Retina (tissue), 1 donor: ENCODE data around the gene SLC16A10.
"Not testable (repeated sequence)": the region's sequence is repeated elsewhere in the genome, so short reads cannot be mapped to it uniquely, and the experiment has no call there.

Experiments used
- DNase-seq: peaks from one replicate; pipeline ENCODE4 v3.0.0-alpha.2; 2016

SLC16A10 gene

DNA sequence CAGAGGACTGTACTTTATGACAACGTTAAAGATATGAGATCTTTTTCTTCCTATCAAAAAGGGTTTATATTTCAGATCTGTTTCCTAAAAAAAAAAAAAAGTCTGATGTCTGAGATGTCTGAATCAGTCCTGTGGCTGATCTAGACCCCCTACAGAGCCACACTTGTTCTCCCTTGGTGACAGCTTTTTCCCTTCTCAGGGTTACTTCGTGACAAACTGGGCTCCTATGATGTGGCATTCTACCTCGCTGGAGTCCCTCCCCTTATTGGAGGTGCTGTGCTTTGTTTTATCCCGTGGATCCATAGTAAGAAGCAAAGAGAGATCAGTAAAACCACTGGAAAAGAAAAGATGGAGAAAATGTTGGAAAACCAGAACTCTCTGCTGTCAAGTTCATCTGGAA is 134.5 kb downstream of the SLC16A10 start:
- no peak for DNase-seq

DNA sequence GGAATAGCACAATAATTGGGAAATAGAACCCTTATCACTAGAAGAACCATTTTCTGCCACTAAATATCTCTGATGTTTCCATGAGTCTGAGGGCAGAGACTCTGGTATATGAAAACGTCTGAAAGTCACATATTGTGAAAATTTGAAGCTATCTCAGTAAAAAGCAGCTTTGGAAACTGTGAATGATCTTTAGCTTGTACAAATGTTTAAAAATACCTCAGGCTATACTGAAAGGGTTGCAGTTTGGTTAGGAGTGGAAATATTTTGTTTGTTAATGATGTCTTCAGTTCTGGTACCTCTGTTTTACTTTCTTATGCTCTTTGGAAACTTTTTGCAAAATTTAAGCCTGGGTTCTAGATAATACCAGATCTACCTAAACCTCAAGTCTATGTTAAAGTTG is 135.0 kb downstream of the SLC16A10 start:
- DNase-seq = no peak

DNA sequence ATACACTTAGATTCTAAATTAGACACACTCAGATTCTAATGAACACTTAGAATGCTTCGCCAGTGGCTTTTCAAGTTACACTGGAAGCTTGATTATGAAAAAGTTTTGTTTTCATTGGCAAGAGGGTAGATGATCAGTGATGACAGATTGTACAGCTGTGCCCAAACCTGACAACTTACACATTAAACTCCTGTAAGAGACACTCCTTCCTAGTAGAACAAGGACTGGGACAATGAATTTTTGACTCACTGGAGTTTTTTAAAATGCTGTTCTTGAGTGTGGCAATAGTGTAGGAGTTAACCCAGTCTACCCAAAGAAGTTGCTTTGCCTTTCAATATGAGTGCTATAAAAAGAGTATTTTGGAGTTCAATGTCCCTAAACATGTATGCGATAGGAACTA is 140.8 kb downstream of the SLC16A10 start:
- no peak for DNase-seq

DNA sequence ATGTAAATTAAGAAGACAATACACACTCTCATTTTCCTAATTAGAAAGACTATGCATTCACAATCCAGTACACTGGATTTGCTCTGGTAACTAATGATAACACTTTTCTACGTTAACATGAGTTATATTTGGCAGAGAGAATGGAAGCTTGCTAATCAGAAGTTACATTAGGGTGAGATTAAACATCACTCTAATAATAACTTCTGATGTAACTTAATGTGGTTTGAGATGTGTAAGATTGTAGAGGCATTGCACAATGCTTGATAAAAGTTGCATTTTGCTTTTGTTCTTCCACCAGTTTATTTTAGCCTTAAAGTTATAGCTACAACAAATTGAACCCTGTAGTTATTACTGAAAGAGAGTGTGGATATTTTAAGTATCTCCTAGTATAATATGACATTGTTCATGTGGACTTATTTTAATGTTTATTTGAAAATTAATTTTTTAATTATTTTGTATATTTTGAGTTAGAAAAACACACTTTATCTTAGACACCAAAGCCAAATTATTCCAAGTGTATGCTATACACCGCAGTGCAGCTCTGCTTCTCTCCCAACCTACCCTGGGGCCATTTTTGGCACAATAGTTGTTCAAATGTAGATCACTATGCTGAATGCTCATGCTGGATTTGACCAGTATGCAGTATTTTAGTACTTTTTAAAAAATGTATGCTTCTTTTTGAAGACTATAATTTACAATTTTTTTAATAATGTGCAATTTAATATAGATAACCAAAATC is 143.2 kb downstream of the SLC16A10 start:
- no peak for DNase-seq

DNA sequence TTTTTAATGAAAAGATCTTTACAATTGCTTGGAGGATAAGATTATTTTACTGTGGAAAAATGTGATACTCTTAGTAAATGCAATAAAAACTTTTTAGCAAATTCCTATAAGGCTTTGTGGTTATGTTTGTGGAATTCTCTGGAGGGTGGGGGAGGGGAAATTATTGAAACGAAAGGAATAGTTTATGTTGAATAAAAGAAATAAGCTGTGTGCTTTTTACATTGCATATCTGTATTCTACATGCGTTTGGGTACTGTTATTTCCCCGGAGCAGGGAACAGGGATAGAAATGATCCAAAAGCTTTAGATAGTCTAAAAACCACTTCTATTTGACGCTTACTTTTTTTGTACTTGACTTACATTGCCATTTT is 143.8 kb downstream of the SLC16A10 start:
- DNase-seq = no peak

DNA sequence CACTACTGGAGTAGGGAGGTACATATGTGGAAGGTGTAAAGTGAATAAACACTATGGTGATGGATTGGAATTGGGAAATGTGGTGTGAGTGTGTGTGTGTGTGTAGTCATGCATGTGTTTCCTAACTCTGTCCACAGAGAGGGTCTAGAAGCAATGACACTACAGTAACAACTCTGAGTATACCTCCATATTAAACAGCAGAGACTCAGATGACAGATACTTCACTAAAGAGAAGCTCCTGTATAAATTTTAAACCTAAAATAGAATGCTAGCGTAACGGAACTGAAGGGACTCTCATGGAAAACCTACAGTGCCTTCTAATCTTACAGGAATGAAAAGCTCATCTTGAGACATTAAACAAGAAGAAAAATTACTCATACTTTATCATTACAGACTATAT is 150.5 kb downstream of the SLC16A10 start:
- no peak for DNase-seq

DNA sequence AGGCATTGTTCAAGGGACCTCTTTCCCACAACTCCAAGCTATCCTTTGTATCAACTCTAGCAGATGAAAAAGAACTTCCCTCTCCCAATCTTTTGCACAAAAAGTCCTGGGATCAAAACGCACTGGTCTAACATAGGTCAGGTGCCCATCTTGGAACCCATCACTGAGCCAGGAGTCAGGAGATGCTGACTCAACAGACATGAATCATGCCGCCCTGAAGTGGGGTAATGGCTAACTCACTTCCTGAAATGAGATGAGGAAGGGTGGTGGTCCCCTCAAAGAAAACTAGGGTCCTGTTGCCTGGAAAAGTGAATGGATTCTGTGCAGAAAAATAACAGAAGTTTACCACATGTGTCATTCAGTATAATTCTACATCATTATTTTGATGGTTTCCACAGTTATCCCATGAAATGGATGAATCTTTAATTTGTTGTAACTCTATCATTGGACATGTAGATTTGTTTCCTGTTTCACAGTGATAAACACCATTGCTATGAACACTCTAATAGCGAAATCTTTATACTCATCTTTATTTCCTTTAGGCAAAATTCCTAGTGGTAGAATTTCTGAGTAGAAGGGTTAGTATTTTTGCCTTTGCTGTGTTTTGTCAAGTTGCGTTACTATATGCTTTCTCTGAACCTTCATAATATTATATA is 151.3 kb downstream of the SLC16A10 start:
- DNase-seq = no peak

DNA sequence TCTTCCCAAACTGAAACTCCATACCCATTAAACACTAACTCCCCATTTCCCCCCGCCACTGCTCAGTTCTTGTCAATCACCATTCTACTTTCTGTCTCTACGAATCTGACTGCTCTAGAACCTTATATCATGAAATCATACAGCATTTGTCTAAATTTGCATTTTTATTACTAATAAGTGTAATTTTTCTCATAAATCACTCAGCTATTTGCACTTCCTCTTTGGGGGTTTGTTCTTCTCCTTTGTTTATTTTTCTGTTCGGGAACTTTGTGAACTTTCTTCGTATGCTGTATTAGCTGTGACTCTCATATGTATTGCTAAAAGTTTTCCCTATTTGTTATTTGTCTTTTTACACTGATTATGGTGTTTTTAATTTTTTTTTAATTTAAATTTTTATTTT is 152.2 kb downstream of the SLC16A10 start:
- no peak for DNase-seq

DNA sequence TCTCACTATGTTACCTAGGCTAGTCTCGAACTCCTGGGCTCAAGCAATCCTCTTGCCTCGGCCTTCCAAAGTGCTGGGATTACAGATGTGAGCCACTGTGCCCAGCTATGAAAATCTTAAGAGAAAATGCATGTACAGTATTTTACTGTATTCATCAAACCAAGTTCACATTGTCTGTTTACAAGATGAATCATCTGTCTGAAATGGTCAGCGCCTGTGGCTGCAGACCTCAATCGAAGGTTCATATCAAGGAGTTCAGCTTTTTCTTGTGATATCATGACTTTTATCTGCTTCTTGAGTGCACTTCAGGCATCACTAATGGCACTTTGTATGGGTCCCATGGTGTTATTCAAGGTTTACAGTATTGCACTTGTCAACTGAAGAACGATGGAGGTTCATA is 155.1 kb downstream of the SLC16A10 start:
- DNase-seq = no peak

DNA sequence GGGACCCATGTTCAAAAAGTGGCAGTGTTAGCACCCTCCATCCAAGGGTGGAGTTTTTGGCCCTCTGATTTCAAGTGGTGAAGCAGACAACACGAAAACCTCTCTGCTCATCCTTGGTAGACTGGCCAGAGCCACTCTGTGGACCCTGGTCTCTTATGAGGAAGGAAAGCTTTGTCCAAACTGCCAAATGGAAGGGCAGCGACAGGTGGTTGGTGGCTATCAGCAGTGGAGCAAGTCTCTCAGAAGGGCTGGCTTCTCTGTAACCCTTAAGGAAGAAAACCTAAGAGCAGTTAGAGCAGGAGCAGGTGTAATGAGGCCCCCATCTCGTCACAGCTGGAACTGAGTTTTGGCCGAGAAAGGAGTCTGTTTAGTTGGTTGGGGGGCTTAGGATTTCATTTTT is 155.8 kb downstream of the SLC16A10 start:
- DNase-seq = no peak

DNA sequence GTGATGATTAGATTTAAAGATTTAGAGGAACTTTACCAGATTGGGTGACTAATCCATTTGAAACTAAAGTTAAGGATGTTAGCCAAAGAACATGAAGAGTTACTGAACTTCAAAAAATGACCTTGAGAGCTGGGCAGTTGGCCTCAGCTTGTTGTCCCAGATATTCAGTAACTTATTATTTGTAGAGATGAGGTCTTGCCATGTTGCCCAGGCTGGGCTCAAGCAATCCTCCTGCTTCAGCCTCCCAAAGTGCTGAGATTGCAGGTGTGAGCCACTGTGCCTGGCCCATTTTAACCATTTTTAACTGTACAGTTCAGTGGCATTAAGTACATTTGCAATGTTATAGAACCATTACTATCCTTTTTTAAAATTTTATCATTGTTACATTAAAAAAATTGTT is 161.5 kb downstream of the SLC16A10 start:
- no peak for DNase-seq

DNA sequence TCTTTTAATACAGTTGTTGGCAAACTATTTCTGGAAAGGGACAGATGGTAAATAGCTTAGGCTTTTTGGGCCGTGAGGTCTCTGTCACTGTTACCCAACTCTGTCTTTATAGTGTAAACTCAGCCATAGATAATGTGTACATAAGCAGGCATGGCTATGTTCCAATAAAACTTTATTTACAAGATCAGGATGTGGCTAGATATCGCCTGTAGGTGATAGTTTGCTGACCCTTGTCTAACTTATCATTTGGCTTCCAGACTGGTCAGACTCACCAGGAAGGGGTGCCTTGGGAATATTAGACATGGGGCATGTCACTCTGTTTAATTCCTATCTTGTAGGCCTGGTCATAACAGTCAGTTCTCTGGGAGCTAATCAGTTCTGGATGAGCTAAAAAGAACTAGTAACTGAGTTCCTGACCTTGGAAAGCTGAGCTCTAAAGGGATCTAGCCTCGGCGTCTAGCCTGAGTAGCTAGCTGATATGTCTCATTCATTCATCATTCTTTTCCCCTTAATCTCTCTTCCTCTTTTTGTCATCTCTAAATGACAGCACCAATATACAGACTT is 163.6 kb downstream of the SLC16A10 start:
- no peak for DNase-seq

DNA sequence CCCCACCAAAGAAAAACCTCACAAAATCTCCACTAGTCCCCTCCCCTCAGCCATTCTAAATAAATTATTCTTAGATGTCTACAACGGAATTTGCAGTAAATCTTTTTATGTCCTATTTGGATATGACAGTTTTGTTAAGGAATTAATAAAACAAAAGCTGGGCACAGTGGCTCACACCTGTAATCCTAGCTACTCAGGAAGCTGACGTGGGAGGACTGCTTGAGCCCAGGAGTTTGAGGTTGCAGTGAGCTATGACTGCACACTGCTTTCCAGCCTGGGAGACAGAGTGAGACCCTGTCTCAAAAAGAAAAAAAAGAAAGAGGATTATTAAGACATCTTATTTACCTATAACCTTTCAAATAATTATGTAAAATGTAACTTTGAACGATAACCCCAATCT is 165.4 kb downstream of the SLC16A10 start:
- DNase-seq = no peak

DNA sequence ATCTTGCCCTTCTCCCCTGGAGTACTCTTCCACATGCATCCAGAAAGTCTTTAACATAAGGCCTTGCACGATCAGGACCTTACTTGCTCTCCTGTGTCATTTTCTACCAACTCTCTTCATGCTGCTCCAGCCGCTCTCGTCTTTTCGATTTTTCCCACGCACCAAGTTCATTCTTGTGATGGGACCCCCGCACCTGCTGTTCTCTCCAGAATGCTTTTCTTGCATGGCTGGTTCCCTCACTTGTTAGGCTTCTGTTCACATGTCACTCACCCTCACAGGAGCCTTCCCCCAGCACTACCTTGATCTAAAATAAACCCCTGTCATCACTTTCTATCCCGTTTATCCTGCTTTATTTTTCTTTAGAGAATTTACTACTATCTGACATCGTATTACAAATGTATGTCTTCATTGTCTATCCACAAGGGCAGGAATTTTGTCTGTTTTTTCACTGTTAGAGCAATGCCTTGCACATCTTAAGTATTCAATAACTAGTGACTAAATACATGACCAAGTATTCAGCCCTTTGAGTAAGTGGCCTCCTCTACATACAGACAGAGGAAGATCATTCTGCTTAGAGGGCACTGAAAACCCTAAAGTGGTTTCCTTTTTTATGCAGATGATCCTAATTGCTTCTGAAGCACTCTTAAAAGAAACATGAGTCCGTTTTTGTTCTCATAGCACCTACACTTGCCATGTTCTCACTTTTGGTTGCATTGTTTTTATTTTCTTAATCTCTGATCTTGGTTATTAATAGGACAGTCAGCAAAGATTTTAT is 166.9 kb downstream of the SLC16A10 start:
- DNase-seq = no peak

DNA sequence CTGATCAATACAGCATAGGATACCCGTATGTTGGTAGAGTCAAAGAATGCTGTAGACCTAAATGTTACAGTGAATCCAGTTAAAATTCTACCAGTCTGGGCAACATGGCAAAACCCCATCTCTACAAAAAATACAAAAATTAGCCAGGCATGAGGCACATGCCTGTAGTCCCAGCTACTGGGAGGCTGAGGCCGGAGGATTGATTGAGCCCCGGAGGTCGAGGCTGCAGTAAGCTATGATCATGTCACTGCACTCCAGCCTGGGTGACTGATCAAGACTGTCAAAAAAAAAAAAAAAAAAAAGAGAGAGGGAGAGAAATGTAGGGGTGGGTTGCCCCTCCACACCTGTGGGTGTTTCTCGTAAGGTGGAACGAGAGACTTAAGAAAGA is 167.5 kb downstream of the SLC16A10 start:
- DNase-seq = no peak

DNA sequence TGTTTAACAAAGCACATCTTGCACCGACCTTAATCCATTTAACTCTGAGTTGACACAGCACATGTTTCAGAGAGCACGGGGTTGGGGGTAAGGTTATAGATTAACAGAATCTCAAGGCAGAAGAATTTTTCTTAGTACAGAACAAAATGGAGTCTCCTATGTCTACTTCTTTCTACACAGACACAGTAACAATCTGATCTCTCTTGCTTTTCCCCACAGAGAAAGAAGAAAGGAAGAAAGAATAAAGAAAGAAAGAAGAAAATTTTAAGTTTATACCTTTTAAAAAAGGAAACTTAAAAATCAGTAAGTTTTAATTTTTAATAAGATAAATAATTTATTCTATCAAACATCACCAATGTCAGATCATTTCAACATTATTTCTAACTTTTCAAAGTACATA is 168.5 kb downstream of the SLC16A10 start:
- DNase-seq = not testable (repeated sequence)

DNA sequence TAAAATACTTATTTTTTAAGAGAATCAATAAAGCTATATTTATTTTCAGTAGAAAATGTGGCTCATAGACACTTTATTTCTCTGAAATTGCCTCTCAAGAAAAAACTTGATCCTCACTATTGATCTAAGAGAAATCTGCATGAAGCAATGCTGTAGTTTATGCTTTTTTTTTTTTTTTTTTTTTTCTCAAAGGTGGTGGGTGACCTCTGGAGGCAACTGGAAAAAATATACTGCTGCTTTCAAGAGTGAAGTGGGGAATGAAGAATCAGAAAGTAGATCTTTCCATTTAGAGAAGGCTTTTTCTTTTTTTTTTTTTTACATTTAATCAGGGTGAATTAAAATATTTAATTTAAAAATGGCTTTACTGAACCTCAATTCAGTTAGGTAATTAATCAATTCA is 169.3 kb downstream of the SLC16A10 start:
- no peak for DNase-seq

DNA sequence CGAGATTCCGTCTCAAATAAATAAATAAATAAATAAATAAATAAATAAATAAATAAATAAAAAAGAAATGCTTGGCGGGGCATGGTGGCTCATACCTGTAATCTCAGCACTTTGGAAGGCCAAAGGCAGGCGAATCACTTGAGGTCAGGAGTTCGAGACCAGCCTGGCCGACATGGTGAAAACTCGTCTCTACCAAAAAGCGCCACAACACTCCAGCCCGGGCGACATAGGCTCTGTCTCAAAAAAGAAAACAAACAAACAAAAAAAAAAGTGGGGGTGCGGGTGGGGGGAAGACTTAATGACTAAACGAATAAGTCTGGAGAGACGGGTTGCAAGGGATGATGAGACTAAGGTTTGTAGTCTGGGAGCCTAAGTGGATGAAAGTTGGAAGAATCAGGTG is 170.7 kb downstream of the SLC16A10 start:
- DNase-seq = no peak

DNA sequence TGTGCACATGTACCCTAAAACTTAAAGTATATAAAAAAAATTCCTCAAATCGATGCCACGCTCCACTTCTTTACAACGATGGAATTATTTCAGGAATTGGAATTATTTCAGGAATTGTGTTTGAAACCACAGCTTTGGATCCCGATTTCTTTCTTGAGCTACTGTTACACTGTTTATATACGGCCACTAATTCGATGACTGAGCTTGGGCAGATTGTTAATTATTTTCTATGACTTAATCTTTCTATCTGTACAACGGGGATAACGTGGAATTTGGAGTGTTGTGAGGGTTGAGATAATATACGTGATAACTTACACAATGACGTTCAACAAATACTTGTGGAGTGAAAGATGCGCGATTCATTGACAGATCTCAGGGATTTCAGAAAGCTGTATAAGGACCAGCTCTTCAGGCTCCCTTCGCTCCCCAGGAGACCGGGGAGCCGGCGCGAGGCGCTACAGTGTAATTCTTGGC is 171.3 kb downstream of the SLC16A10 start:
- no peak for DNase-seq

DNA sequence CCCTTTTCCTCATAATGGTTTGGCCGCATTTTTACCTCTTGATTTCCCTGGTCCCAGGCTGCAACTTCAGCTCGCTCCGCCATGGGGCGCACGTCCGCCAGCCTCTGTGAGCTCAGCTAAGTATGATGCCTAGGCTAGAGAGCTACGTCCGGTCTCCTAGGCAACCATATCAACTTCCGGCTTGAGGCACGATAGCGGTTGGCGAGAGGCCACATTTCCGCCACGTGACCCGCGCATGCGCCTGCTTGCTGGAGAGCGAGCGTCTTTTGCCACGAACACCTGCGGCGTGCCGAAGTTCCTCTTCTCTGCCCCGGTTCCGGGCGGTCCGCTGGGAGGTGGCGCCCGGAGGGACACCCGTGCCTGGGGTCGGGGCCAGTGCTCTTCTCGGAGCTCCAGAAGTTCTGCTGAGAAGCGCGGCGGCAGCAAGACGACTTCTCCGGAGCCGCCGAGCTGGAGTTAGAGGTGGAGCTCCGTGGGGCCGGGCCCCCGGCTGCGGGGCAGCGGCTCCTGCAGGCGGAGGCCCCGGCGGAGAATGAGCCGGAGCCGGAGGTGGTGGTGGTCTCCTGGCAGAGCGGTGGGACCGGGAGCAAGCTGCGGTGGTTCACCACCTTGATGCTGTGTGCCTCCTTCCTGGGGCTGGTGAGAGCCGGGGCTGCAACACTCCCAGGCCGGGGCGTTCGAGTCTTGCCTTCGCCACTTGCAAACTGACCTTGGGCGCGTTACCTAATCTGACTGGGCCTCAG is 172.0 kb downstream of the SLC16A10 start:
- peak; percentile 97 for DNase-seq

DNA sequence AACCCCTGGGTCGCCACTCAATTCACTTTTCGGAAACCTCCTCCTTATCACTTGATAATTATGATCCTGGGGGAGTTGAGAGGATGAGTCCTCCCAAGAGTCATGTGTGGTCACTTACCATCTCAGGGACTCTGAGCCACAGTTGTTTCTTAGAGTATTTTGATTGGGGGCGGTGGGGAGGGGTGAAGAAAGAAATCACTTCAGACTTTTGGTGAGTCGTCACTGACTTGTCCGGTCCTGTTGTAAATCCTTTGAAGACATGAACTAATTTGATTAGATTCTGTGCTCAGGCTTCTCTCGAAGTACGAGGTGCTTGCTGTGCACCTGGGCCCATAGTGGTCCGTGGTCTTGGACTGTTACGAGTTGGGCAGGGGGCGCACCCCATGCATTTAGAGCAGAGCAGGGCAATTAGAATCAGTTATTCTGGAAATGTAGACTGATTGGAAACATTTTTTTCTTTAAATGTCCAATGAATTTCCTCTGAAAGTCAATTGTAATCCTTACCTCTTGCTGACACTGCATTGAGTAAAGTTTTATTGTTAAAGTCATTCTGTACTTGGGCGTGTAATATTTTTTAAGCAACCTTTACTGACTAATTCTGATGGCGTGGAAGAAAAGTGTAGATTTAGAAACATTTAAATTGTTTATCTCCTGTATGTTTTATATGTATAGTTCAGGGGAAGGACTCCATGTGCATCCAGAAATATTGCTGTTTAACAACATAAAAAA is 173.4 kb downstream of the SLC16A10 start:
- no peak for DNase-seq

DNA sequence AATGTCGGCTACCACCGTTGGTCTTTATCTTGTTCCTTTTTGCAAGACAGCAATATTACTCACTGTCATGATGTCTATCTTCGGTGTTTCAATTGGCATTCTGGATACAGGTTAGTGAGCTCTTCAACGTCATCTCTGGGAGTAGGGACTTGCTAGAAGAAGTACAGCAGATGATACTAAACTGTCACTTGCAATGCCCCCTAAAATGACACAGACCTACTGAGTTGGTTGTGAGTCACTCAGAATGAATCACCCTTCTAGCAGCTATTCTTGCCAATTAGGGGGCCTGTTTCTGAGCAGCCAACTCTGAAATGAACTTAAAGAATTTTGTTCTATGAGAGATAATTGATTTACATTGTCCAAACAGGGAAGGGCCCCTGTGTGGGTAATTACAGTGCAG is 176.5 kb downstream of the SLC16A10 start:
- no peak for DNase-seq
